HG03066 (cell line): ENCODE measurements around the gene ORMDL3.
"Not testable (repeated sequence)": the region's sequence is repeated elsewhere in the genome, so short reads cannot be mapped to it uniquely, and the experiment has no call there.

Source experiments
- ATAC-seq: cut with Tn5 transposase; IDR thresholded peaks from one replicate; pipeline ENCODE4 v1.9.1; 2021; ENCODE audit warnings: low read depth; ENCODE audit not compliant: unreplicated experiment

ORMDL3 gene

DNA sequence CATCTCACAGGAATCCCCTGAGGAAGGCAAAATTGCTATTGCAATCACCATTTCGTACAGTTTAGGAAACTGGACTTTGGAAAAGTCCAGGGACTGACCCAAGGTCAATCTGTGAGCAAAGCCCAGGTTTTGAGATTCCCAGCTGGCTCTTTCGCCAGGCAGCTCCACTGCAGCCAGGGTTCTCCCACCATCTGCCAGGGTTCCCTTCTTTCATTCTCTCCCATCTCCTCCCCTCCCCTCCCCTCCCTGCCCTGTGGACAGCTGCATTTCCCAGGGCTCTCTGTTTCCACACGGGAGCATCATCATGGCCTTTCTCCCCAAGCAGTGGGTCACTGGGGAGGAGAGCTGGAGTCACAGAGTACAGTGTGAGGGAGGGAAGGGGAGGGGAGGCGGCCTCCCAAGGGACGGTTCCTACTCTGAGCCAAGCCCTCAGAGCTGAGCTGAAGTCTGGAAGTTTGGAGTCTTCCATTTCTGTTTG is 23.5 kb upstream of the ORMDL3 start:
- no peak for ATAC-seq

DNA sequence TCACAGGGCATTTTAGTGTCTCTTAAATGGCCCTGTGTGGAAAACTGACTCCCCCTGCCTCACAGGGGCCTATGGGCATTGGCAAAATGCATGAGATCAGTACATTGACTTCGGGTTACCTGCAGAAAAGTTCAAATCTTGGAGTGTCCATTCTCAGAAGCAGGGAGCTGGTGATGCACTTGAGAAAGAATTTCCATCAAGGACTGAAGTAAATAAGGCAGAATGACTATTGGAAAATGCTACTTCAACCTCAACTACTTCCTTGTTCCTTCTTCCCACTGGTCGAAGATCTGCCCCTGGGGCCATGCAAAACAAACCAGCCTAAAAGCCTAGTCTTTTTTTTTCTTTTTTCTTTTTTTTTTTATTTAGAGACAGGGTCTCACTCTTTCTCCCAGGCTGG is 21.6 kb upstream of the ORMDL3 start:
- no peak for ATAC-seq

DNA sequence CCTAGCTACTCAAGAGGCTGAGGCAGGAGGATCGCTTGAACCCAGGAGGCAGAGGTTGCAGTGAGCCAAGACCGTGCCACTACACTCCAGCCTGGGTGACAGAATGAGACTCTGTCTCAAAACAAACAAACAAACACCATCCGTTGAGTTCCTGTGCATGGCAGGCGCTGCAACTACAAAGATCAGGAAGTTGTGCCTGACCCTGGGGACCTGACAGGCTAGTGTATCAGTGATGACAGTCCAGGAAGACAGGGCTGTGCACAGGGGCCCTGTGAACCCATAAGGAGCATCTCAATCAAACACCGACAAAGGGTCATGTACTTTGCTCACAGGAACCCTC is 21.1 kb upstream of the ORMDL3 start:
- not testable (repeated sequence) for ATAC-seq

DNA sequence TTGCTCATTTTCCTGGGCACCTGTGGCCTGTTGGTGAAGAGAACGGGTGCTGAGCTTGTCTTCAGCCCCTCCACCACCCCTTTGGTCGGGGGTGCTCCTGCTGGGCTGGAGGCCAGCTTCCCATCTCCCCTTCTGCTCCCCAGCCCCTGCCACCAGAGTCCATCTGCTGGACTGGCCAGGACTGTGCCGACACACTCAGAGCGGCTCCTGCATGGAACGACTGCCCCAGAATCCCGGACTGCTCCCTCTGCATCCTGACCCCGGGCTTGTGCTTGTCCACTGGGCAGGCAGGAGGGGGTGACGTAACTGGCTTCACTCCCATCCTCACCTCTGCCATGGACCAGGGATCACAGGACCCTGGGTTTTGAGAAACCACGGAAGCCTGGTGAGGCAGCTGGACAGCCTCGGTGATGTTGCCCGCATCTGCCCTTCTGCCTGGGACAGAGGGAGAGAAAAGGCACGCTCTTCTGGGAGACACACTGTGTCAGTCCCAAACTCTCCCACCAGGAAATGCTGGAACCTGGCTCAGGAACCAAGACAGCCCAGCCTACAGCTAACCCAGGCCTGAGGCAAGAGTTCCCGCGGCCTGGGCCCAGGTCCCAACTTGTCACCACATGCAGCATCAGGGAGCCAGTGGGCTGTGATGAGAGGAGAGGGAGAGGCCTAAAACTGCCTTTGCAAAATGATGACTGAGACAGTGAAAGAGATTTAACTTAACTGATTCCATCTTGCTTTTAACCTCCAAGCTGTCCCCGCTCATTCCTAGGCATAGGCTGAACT is 19.3 kb upstream of the ORMDL3 start:
- ATAC-seq, result no peak

DNA sequence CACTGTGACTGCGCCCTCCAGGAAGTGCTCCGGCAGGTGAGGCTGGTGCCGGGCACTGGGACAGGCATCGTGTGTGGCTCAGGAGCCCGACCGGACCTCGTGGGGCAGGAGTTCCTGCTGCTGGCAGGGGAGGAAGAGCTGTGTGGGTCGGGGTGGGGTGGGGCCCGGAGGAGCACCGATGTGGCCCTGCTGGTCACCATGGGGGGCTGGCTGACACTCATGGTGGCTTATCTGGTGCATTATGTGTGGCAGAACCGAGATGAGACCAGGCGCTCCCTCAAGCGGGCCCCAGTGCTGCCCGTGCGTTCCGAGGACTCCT is 17.0 kb upstream of the ORMDL3 start:
- ATAC-seq, result no peak

DNA sequence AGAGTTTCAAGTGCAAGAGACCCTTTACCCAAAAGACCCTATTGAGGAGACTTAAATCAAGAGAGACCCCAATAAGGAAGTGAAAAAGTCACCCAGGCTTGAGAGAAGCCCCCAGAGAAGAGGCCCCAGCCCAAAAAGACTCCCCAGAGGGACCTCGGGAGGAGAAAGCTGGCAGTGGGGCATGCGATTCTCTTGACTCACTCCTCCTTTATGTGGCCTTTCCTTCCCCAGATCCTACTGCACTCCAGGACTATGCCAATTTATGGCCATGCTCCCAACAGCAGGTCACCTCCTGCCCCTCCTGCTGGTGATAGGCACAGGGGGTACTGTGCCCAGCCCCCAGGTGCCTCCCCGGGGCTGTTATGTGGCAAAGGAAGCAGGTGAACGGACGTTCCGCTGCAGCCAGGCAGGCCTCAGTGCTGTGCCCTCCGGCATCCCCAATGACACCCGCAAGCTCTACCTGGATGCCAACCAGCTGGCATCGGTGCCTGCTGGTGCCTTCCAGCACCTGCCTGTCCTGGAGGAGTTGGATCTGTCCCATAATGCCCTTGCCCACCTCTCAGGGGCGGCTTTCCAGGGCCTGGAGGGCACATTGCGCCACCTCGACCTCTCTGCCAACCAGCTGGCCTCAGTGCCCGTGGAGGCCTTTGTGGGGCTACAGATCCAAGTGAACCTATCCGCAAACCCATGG is 16.4 kb upstream of the ORMDL3 start:
- ATAC-seq, result no peak

DNA sequence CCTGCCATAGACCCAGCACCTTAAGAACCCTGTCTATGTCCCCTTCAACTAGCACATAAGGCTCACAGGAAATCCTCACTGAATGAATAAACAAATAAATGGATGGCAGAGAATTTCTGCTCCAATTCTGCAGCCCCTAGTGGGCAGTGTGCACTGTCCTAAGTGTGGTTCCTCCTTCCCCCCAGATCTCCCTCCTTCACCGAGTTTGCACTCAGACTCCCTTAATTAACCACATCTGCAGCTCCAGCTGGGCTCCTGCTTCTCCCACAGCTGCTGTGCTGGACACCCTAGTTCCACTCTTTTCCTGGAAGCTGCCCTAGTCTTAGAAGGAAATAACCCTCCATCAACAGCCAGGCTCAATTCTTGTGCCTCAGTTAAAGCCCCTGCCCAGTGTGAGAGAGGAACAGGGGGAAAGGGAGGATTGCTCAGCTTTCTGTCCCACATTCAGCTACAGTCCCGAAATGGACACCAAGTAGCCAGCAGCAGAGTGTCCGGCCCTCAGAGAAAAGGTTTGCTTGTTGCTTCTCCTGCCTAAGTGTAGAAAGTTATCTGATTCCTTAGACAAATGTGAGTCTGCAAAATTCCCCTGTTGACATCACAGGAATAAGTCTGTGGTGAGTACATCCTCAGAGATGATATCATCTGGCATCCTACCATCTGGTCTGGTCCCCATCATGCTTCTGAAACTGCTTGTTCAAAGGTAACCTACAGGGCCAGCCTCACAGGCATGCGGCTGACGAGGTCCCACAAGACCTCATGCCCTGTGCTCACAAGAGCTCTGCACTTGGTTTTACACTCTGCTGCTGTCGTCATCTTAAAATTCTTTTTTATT is 12.4 kb upstream of the ORMDL3 start:
- no peak for ATAC-seq

DNA sequence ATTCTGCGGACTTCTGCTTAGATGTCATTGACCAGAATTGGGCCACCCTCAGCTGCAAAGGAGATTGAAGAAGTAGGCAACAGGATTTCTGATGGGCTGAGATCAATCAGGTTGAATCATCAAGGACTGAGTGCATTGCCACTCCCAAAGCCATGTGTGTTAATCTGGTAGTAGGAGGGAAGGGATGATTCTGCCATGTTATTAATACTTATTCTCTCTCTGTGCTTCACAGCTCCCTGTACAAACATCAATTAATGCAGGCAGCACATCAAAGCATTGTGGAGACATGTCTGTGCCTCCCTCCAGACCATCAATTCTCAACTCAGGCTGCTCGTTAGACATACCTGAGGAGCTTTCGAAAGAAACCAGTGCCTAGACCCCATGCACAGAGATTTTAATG is 11.7 kb upstream of the ORMDL3 start:
- ATAC-seq, result no peak

DNA sequence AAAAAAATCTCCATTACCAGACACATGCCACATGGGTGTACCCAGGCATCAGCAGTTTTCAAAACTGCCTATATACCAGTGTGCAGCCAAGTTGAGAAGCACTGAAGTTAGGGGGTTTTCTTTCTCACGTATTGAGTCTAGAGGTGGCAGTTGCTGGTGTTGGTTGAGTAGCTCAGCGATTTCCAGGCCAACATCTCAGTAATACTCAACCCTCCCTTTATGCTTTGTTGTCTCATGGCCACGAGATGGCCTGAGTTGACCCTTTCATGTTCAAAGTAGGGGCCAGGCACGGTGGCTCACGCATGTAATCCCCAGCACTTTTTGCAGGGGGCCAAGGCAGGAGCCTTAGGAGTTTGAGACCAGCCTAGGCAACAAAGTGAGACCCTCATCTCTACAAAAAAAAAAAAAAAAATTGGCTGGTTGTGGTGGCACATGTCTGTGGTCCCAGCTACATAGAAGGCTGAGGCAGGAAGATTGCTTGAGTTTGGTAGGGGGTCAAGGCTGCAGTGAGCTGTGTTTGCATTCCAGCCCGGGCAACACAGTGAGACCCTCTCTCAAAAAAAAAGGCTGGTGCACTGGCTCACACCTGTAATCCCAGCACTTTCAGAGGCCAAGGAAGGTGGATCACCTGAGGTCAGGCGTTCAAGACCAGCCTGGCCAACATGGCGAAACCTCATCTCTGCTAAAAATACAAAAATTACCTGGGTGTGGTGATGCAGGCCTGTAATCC is 10.9 kb upstream of the ORMDL3 start:
- no peak for ATAC-seq

DNA sequence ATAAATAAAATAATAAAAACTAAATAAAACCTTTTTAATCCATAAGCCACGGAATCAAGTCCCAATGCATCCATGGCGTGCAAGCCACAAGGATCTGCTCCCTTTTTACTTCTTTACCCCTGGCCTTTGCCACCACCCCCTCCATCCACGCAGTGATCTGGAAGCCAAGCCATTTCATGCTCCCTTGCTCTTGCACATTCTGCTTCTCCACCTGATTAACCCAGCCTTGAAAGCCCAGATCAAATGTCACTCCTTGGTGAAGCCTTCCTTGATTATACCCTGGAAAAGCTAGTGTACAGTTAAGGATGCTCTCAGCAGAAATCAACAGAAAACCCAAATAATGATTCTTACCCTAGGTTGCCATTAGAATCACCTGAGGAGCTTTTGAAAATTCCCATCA is 10.0 kb upstream of the ORMDL3 start:
- ATAC-seq, result no peak

DNA sequence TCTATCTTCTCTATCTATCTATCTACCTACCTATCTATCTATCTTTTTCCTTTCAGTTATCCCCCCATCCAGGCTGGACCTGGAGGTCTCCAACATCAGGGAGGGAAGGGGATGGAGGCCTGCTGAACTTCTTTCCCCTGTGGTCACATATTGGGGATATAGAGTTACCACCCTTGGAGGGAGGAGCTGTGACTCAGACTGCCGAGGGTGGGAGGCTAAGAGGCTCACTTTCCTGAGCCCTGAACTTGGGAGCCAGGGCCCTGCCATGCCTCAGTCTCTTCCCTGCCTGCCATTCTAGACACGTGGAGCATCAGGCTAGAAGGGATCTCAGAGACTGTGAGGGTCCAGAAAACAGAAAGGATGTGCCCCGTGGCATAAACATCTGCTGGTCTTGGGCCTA is 8.5 kb upstream of the ORMDL3 start:
- no peak for ATAC-seq

DNA sequence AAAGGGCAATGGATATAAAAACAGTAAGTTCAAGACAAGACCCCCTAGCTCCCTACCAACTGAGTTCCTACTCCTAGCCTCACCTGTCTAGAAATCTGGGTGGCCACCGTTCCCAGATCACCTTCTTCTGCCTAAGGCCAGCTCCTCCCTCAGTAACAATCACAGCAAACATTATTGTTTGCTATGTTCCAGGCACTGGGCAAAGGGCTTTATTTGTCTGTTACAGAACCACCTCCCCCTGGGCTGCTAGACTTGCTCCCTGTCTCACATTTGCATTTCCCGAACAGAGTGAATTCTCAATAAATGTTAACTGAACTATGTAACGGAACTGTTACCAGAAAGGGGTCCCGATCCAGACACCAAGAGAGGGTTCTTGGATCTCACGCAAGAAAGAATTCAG is 6.9 kb upstream of the ORMDL3 start:
- no peak for ATAC-seq

DNA sequence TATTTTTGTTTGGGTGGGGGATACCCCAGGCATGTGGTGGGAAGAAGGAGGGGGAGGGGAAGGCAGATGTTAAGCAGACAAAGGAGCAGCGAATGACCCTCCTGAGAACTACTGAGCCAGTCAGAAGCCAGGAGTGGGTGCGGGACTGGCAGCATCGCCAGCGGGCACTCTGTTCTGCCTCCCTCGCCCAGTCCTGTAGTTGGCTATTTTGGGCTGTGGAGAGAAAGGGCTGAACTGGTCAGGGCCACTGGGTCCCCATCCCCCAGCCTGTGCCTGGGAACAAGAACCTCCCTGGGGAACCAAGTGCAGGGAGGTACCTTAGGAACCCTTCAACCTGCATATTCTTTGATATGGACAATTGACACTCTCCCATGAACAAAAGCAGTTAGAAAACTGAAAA is 6.5 kb upstream of the ORMDL3 start:
- no peak for ATAC-seq

DNA sequence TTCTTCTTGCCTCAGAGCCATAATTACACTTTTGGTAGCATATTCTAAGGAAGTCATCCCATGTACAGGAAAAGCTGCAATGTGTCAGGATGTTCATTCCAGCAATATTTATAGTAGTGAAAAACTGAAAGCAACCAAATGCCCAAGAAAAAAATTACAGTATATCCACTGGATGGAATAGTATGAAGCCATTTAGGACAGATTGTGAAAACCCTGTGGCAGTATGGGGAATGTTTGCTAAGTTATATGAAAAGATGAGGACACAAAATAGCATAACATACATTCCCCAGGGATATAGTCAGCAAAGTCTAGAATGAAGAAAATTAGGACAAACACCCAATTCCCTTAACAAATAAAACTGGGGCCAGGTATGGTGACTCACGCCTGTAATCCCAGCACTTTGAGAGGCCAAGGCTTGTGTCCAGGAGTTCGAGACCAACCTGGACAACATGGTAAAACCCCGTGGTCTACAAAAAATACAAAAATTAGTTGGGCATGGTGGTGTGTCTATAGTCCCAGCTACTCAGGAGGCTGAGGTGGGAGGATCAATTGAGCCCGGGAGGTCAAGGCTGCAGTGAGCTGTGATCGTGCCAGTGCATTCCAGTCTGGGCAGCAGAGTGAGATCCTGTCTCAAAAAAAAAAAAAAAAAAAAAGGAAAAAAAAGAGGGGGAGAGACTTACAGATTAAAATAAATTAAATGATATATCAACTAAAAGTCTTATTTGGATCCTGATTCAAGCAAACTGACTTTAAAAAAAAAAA is 2.4 kb upstream of the ORMDL3 start:
- no peak for ATAC-seq

DNA sequence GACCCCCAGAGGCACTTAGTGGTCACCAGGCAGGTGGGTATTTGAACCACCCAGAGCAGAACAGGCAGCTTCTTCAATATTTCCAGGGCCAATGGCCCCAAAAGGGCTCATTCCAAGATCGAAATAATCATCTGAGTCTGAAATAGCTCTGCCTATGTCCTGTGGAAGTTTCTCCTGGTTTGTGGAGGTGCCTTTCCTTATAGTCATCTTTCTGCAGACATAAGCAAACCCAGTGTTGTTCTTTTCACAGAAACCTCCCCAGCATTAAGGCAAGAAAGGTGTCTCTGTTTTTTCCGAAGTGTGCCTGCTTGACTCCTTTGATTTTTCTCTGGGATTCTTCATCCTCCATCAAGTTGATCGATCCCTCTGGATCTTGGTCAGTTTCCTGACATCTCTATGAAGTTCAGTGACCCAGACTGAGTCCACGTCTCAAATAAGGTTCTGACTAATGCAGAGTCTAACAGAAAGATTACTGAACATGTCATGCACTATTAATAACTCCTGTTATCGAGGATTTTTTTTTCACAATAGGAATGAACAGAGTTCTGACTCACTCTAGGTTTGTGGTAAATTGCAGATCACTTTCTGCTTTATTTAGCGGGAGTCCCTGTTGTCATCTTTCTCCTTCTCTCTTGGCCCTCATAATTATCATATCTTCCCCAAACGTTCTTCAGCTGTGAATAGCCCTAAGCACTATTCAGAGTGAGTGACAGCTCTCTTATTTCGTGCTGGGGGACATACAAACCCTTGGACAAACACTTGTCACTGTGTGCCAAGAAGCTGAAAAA is 1.7 kb upstream of the ORMDL3 start:
- no peak for ATAC-seq

DNA sequence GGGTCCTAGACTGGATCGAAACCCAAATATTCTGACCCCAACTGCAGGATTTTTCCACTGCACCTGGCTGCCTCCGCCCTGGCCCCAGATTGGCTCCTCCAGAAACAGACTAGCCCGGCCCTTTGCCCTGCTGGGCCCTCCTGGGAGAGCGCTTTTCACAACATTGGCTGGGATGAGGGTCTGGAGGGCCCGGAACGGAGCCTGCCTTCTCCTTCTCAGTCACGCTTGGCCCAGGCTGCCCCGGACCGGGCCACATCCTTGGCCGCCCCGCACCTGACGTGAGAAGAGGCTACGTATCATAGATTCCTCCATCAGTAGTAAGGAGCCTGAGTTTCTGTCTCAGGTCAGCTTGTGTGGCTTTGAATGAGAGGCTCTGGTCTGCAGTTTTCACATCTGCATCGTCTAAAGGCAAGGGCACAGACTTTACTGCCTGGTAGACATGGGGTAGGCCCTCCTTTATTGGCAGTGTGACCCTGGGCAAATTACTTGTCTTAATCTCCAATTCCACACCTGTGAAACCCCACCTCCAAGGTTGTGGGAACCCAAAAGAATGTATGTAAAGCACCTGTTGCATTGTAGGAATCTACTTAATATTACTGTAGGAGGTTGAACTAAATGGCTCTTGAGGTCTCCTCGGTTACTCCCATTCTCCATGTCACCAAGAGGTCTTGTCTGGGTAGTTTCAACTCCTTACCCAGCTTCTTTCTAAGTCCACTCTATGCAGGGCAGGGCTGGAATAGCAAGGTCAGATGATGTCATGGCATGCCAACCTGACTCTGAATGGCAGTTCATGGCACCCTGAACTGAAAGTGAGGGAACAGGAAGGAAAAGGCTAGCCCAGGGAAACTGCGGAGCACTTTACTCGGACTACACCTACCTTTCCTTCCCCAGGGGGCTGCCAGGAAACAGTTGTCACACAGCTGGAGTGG is 792 bp upstream of the ORMDL3 start:
- ATAC-seq, result peak; percentile 24

DNA sequence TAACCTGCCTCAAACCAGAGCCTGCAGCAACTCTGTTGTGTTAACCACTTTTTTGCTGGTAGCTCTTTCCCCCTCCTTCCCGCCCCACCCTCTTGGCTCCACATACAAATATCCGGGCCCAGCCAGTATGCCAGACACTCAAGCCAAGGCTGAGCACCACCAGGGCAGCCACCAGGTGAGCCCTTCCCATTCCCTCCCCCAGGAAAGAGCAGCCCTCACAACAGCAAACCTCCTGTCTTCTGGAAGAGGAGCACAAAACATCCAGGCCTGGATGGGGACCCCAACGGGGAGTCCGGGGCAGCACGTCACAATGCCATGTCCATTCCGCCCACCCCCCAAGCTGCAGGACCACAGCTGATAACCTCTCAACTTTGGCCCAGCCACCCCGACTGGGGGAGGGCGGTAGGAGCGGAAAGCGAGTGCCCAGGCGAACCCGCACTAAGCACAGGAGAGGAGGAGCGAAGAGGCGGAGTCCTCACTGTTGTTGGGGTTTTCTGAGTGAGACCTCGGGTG is 757 bp downstream of the ORMDL3 start:
- no peak for ATAC-seq

DNA sequence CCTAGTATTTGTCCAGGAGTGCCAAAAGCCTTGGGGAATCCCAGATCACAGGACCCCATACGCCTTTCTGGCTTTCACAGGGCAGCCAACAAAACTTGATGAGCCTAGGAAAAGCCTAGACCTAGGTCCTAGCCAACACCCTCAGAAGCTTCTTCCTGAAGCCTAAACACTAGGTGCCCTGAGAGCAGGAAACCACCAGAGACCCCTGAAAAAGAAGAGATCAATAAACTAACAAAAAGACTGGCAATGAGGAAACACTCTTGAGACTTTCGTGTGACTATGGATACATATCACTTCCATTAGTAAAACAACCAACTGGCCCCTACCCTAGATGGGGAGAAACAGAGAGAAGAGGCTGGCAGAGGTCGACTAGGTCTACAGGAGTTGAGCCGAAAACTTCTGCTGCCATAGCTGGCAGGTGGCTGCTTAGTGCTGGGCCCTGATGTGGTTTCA is 1.2 kb downstream of the ORMDL3 start:
- ATAC-seq, result no peak
